HT1080 (cell line): Measurements from ENCODE around the gene STK32C. TPM values are rescaled to one million over a fixed set of nuclear protein-coding genes. Genes with fewer than 3 reads are reported as not detected.
"Not testable (repeated sequence)": the region's sequence is repeated elsewhere in the genome, so short reads cannot be mapped to it uniquely, and the experiment has no call there.

Source experiments
- DNase-seq: peaks from one replicate; pipeline ENCODE4 v3.0.0-alpha.2; 2015; ENCODE audit warnings: low read depth
- total RNA-seq: library from RNA; depleted of rRNA; stranded (reverse); fragments of >200 nt; shearing (Covaris generic); gene quantifications from 2 replicates; pipeline ENCODE4 v1.2.3, GENCODE V29; 2014

The STK32C gene
- total RNA-seq, 1 experiment from 2014 or later, result 11.5 TPM

GRCh38 chr10:132319853-132320653 lies 12.3 kb upstream of the STK32C start:
- peak; percentile 82 for DNase-seq

- not testable (repeated sequence) for DNase-seq
Measured at GRCh38 chr10:132317477-132317876, 9.7 kb upstream of the STK32C start.

GRCh38 chr10:132316133-132316532 lies 8.4 kb upstream of the STK32C start:
- no peak for DNase-seq

GRCh38 chr10:132314881-132315280 lies 7.1 kb upstream of the STK32C start:
- DNase-seq, result not testable (repeated sequence)

- DNase-seq, result no peak
Measured at GRCh38 chr10:132314336-132314735, 6.6 kb upstream of the STK32C start.

- DNase-seq, result no peak
Measured at GRCh38 chr10:132313865-132314264, 6.1 kb upstream of the STK32C start.

GRCh38 chr10:132313305-132313704 lies 5.6 kb upstream of the STK32C start:
- DNase-seq, result no peak

- DNase-seq, result peak; percentile 20
Measured at GRCh38 chr10:132311338-132311939, 3.7 kb upstream of the STK32C start.

- DNase-seq, result no peak
Measured at GRCh38 chr10:132310701-132311337, 3.1 kb upstream of the STK32C start.

- DNase-seq, result no peak
Measured at GRCh38 chr10:132309879-132310591, 2.3 kb upstream of the STK32C start.

- DNase-seq, result no peak
Measured at GRCh38 chr10:132309471-132309865, 1.7 kb upstream of the STK32C start.

GRCh38 chr10:132308587-132309470 lies 1.1 kb upstream of the STK32C start:
- DNase-seq, result no peak

GRCh38 chr10:132306864-132307751 lies 642 bp downstream of the STK32C start:
- no peak for DNase-seq

- no peak for DNase-seq
Measured at GRCh38 chr10:132306343-132306685, 1.4 kb downstream of the STK32C start.

GRCh38 chr10:132305654-132306342 lies 2.0 kb downstream of the STK32C start:
- DNase-seq, result no peak

GRCh38 chr10:132304756-132305509 lies 2.8 kb downstream of the STK32C start:
- no peak for DNase-seq

GRCh38 chr10:132303361-132304115 lies 4.2 kb downstream of the STK32C start:
- DNase-seq, result no peak
